Measurements from ENCODE around the gene PTPN3.

DNA sequence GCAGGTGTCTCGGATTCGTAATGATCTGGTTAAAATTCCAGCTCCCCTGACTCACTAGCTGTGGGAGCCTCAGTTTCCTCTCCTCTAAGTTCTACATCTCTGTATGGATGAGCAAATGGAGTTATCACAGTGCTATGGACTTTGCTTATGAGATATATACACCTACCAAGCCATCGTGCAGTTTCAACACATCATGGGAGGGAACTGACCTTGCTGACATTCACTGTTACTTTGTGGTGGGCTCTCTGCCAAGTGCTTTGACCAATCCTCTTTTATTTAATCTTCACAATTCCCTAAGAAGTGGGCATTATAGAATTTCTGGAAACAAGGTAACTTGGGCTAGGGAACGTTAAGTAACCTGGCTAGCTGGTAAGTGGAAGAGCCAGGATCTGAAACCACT, 70.2 kb downstream of the PTPN3 start:
- TF ChIP-seq, protein P1, sequence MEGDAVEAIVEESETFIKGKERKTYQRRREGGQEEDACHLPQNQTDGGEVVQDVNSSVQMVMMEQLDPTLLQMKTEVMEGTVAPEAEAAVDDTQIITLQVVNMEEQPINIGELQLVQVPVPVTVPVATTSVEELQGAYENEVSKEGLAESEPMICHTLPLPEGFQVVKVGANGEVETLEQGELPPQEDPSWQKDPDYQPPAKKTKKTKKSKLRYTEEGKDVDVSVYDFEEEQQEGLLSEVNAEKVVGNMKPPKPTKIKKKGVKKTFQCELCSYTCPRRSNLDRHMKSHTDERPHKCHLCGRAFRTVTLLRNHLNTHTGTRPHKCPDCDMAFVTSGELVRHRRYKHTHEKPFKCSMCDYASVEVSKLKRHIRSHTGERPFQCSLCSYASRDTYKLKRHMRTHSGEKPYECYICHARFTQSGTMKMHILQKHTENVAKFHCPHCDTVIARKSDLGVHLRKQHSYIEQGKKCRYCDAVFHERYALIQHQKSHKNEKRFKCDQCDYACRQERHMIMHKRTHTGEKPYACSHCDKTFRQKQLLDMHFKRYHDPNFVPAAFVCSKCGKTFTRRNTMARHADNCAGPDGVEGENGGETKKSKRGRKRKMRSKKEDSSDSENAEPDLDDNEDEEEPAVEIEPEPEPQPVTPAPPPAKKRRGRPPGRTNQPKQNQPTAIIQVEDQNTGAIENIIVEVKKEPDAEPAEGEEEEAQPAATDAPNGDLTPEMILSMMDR (conservative IDR thresholded peaks at IDR 0.05; ENCODE audit: low read depth, low read length) = no peak
- no peak for TF ChIP-seq EZH2 (IDR thresholded peaks at IDR 0.05; ENCODE audit: borderline replicate concordance, low read depth, low read length, poor library complexity, severe bottlenecking)
